Smooth muscle cell (in vitro differentiated cells): ENCODE measurements around the gene SCARB2. TPM values are rescaled to one million over a fixed set of nuclear protein-coding genes. Genes with fewer than 3 reads are reported as not detected.

Experiments used
- DNase-seq: peaks from one replicate; lab custom pipeline; 2025; ENCODE audit not compliant: unreplicated experiment; lab: John Stamatoyannopoulos, UW
- H2AFZ ChIP-seq: fragments of 200-600 bp; sonication (generic); 2 replicates; pipeline ENCODE4 v1.6.0; 2016; ENCODE audit warnings: antibody characterized with exemption, low read depth, mild to moderate bottlenecking
- H3F3A ChIP-seq: fragments of 200-600 bp; sonication (generic); 2 replicates; pipeline ENCODE4 v1.6.0; 2017; ENCODE audit warnings: antibody characterized with exemption, low read depth
- H3K27ac ChIP-seq: fragments of 200-600 bp; sonication (generic); 2 replicates; pipeline ENCODE4 v1.5.1; 2016; ENCODE audit warnings: low read depth, mild to moderate bottlenecking
- H3K27me3 ChIP-seq: fragments of 200-600 bp; sonication (generic); 2 replicates; pipeline ENCODE4 v1.6.1; 2016; ENCODE audit warnings: low read depth, mild to moderate bottlenecking
- H3K36me3 ChIP-seq: fragments of 200-600 bp; sonication (generic); 2 replicates; pipeline ENCODE4 v1.5.1; 2016; ENCODE audit warnings: low read depth
- H3K4me1 ChIP-seq: fragments of 200-600 bp; sonication (generic); 2 replicates; pipeline ENCODE4 v1.5.1; 2016; ENCODE audit warnings: low read depth
- H3K4me2 ChIP-seq: fragments of 200-600 bp; sonication (generic); 2 replicates; pipeline ENCODE4 v1.6.0; 2016; ENCODE audit warnings: mild to moderate bottlenecking
- H3K4me3 ChIP-seq: fragments of 200-600 bp; sonication (generic); 2 replicates; pipeline ENCODE4 v1.5.1; 2016; ENCODE audit warnings: mild to moderate bottlenecking
- H3K79me2 ChIP-seq: fragments of 200-600 bp; sonication (generic); 2 replicates; pipeline ENCODE4 v1.6.0; 2016; ENCODE audit warnings: low read depth, mild to moderate bottlenecking
- H3K9ac ChIP-seq: fragments of 200-600 bp; sonication (generic); 2 replicates; pipeline ENCODE4 v1.6.0; 2016; ENCODE audit warnings: low read depth
- H3K9me3 ChIP-seq: fragments of 200-600 bp; sonication (generic); replicated peaks from 2 replicates; pipeline ENCODE4 v1.5.1; 2016; ENCODE audit warnings: low read depth
- H4K20me1 ChIP-seq: fragments of 200-600 bp; sonication (generic); 2 replicates; pipeline ENCODE4 v1.6.0; 2016; ENCODE audit warnings: low read depth
- WGBS: methylation state at CpG from one replicate; pipeline ENCODE4 v1.1.7; 2016; ENCODE audit warnings: low lambda C conversion rate; 5-methylcytosine and 5-hydroxymethylcytosine counted together
- polyA plus RNA-seq: library from polyadenylated mRNA; unstranded; fragments of >200 nt; fragmentation: Nextera tagmentation; extraction: Ambion mirVana; gene quantifications from 2 replicates; pipeline ENCODE4 v1.2.1, GENCODE V29; 2016
- total RNA-seq: library from RNA; depleted of rRNA; stranded (reverse); fragments of >200 nt; gene quantifications from 2 replicates; pipeline ENCODE4 v1.2.3, GENCODE V29; 2014
- TF ChIP-seq, protein P1 (sequence below): fragments of 200-600 bp; sonication (generic); IDR thresholded peaks from 2 replicates; pipeline ENCODE4 v1.5.1; 2017; ENCODE audit warnings: borderline replicate concordance, mild to moderate bottlenecking, antibody characterized with exemption; ENCODE audit not compliant: insufficient read depth, poor library complexity, severe bottlenecking

The SCARB2 gene
- total and polyA plus RNA-seq, 2 experiments from 2014 or later, result 162 to 270 TPM

DNA sequence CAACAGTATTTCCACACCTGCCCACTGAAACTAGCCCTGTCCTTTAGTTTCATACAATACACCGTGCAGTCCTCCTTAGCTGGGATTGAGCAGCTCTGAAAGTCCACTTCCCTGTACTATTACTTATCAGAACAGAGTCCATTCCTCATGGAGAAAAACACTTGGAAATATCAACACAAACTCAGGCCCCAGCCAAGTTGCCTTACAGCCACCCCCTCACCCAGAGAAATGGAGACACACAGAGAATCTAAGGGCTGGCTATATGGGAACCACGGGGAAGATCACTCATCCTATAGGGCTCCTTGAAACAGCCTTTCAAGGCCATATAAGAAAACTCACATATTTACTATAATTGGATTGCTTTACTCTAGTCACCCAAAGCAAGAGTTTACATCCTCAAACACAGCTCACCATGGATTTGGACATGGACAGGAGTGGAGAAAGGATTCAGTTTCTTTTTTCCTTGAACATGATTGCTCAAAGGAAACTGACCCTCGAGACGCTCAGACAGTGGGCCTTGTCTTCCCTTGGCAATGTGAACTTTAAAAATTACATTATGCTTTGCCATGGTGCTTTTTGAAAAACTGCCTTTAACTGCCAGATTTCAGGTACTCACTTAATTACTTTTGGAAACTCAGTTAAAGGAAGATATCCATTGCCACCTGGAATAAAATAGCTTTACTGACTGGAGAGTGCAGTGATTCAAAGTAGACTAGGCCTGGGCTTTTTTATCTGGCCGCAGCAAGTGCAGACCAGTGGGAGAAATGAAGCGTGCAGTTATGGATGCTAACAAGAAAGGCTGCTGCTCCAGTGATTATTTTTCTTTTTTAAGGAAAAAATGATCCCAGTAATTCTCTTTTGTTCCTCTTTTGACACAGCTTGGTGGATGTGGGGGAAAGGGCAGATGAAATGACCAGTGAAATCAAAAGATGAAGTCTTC is 1.6 kb downstream of the SCARB2 start:
- Histone ChIP-seq H3F3A (peaks cover 17% of the 10 kb centered on the region), H3K4me1 (peaks cover 54% of the 10 kb centered on the region), H4K20me1 (peaks cover 35% of the 10 kb centered on the region), H3K27ac (peak overlapping the region; percentile 96), H3K4me3 (peak overlapping the region; percentile 94), H3K27me3 (no peaks in the 10 kb centered on the region), H3K36me3 (no peaks in the 10 kb centered on the region), H3K4me2 (peak overlapping the region; percentile 88), H2AFZ (no peak overlapping the region), H3K9me3 (no peaks in the 10 kb centered on the region), H3K79me2 (peaks cover 72% of the 10 kb centered on the region), H3K9ac (peak overlapping the region; percentile 94)
- no peak for DNase-seq
- WGBS, result 78% methylated on average over 6 of the region's 6 CpGs
- TF ChIP-seq, protein P1, sequence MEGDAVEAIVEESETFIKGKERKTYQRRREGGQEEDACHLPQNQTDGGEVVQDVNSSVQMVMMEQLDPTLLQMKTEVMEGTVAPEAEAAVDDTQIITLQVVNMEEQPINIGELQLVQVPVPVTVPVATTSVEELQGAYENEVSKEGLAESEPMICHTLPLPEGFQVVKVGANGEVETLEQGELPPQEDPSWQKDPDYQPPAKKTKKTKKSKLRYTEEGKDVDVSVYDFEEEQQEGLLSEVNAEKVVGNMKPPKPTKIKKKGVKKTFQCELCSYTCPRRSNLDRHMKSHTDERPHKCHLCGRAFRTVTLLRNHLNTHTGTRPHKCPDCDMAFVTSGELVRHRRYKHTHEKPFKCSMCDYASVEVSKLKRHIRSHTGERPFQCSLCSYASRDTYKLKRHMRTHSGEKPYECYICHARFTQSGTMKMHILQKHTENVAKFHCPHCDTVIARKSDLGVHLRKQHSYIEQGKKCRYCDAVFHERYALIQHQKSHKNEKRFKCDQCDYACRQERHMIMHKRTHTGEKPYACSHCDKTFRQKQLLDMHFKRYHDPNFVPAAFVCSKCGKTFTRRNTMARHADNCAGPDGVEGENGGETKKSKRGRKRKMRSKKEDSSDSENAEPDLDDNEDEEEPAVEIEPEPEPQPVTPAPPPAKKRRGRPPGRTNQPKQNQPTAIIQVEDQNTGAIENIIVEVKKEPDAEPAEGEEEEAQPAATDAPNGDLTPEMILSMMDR, result no peak

DNA sequence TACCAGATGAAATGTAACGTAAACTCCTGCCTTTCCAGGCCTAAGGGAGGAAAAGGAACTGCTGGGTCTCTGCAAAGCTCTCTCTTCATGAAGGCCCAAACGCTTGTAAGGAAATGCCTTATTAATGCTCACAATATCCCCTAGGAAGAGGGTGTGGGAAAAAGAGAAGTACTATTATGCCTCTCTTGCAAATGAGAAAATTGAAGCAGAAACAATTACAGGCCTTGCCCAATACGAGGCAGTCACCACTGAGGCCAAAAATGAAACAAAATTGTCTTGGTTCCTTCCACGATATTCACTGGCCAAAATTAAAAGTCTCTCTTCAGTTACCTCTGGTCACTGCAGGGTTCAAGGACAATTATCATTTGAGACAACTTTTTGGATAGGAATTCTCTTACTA is 3.2 kb downstream of the SCARB2 start:
- Histone ChIP-seq H3K36me3 (no peaks in the 10 kb centered on the region), H3F3A (peaks cover 19% of the 10 kb centered on the region), H2AFZ (no peak overlapping the region), H3K27me3 (no peaks in the 10 kb centered on the region), H3K79me2 (peaks cover 87% of the 10 kb centered on the region), H4K20me1 (peaks cover 36% of the 10 kb centered on the region), H3K4me1 (peaks cover 68% of the 10 kb centered on the region), H3K4me3 (peak overlapping the region; percentile 94), H3K9ac (no peak overlapping the region), H3K27ac (peak overlapping the region; percentile 96), H3K4me2 (peak overlapping the region; percentile 88), H3K9me3 (no peaks in the 10 kb centered on the region)
- TF ChIP-seq, protein P1, result no peak
- 69% methylated on average over 4 of the region's 4 CpGs for WGBS
- DNase-seq, result no peak

DNA sequence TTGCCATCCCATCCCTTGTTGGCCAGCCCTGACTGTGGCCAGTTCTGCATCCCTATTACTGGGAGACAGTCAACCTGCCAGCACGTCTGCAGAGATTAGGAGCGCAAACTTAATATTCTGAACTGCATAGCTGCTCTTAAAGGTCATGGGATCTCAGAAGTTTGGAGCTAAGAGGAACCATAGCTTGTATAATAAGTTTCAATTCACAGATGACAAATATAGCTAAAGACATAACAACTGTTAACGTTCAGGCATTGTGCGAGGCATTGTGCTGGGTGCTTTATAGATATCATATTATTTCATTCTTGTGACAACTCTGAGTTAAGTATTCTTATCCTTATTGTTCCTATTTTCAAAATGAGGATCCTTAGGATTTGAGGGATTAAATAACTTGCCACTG is 3.7 kb downstream of the SCARB2 start:
- Histone ChIP-seq H3K27me3 (no peaks in the 10 kb centered on the region), H2AFZ (no peak overlapping the region), H4K20me1 (peaks cover 36% of the 10 kb centered on the region), H3K4me2 (peak overlapping the region; percentile 88), H3K9me3 (no peaks in the 10 kb centered on the region), H3K79me2 (peaks cover 93% of the 10 kb centered on the region), H3K4me3 (no peak overlapping the region), H3K36me3 (no peaks in the 10 kb centered on the region), H3F3A (peaks cover 19% of the 10 kb centered on the region), H3K4me1 (peaks cover 67% of the 10 kb centered on the region), H3K9ac (no peak overlapping the region), H3K27ac (peak overlapping the region; percentile 96)
- TF ChIP-seq, protein P1, result no peak
- WGBS, result 67% methylated on average over 4 of the region's 4 CpGs
- no peak for DNase-seq
